H9 (cell line): ENCODE data around the gene MAPK11. TPM values are rescaled to one million over a fixed set of nuclear protein-coding genes. Genes with fewer than 3 reads are reported as not detected.

Experiments used
- DNase-seq: peaks from one replicate; pipeline ENCODE4 v3.0.0-alpha.2; 2017
- H2AFZ ChIP-seq: one replicate; pipeline ENCODE4 v1.6.1; 2013; ENCODE audit warnings: mild to moderate bottlenecking, low read length, control low read depth, moderate library complexity
- H2AK5ac ChIP-seq: 2 replicates; pipeline ENCODE4 v1.6.1; 2013; ENCODE audit warnings: low read length, control low read depth, mixed read lengths; ENCODE audit not compliant: insufficient read length
- H2BK120ac ChIP-seq: one replicate; pipeline ENCODE4 v1.6.1; 2013; ENCODE audit warnings: low read depth, mild to moderate bottlenecking, low read length, control low read depth, inconsistent platforms; ENCODE audit not compliant: poor library complexity, severe bottlenecking
- H2BK12ac ChIP-seq: 2 replicates; pipeline ENCODE4 v1.6.1; 2013; ENCODE audit warnings: low read length, control low read depth, mixed read lengths, low read depth; ENCODE audit not compliant: insufficient read length
- H2BK15ac ChIP-seq: 2 replicates; pipeline ENCODE4 v1.6.1; 2013; ENCODE audit warnings: low read depth, low read length, control low read depth
- H2BK20ac ChIP-seq: one replicate; pipeline ENCODE4 v1.6.1; 2013; ENCODE audit warnings: low read depth, mild to moderate bottlenecking, low read length, control low read depth, inconsistent platforms; ENCODE audit not compliant: poor library complexity, severe bottlenecking
- H2BK5ac ChIP-seq: 2 replicates; pipeline ENCODE4 v1.6.1; 2013; ENCODE audit warnings: low read length, control low read depth, mixed read lengths; ENCODE audit not compliant: insufficient read length
- H3K14ac ChIP-seq: 2 replicates; pipeline ENCODE4 v1.6.1; 2013; ENCODE audit warnings: low read length, control low read depth; ENCODE audit not compliant: insufficient read depth
- H3K18ac ChIP-seq: 2 replicates; pipeline ENCODE4 v1.6.1; 2013; ENCODE audit warnings: low read depth, mild to moderate bottlenecking, mixed read lengths, low read length, control low read depth; ENCODE audit not compliant: insufficient read length
- H3K23ac ChIP-seq: 2 replicates; pipeline ENCODE4 v1.6.1; 2013; ENCODE audit warnings: low read length, control low read depth, mixed read lengths, low read depth; ENCODE audit not compliant: insufficient read length
- H3K23me2 ChIP-seq: 2 replicates; pipeline ENCODE4 v1.6.1; 2013; ENCODE audit warnings: low read depth, mild to moderate bottlenecking, mixed read lengths, low read length, control low read depth; ENCODE audit not compliant: insufficient read length, poor library complexity, severe bottlenecking
- H3K27ac ChIP-seq: 2 replicates; pipeline ENCODE4 v1.5.1; 2013; ENCODE audit warnings: low read length, control low read depth, mixed read lengths, low read depth; ENCODE audit not compliant: insufficient read length
- H3K27me3 ChIP-seq: 2 replicates; pipeline ENCODE4 v1.6.1; 2013; ENCODE audit warnings: low read length, control low read depth, inconsistent platforms; ENCODE audit not compliant: insufficient read depth
- H3K4ac ChIP-seq: 2 replicates; pipeline ENCODE4 v1.6.1; 2013; ENCODE audit warnings: low read depth, mild to moderate bottlenecking, control low read depth, inconsistent platforms, low read length, moderate library complexity
- H3K4me1 ChIP-seq: 2 replicates; pipeline ENCODE4 v1.6.1; 2013; ENCODE audit warnings: low read length, control low read depth, inconsistent platforms; ENCODE audit not compliant: insufficient read depth
- H3K4me2 ChIP-seq: 2 replicates; pipeline ENCODE4 v1.6.1; 2013; ENCODE audit warnings: low read length, control low read depth, mixed read lengths; ENCODE audit not compliant: insufficient read length, insufficient read depth
- H3K56ac ChIP-seq: 2 replicates; pipeline ENCODE4 v1.6.1; 2013; ENCODE audit warnings: low read depth, mild to moderate bottlenecking, mixed read lengths, low read length, control low read depth; ENCODE audit not compliant: insufficient read length
- H3K79me1 ChIP-seq: 2 replicates; pipeline ENCODE4 v1.6.1; 2013; ENCODE audit warnings: low read depth, mild to moderate bottlenecking, moderate library complexity, low read length, control low read depth, inconsistent platforms; ENCODE audit not compliant: insufficient read depth, poor library complexity, severe bottlenecking
- H3K79me2 ChIP-seq: 2 replicates; pipeline ENCODE4 v1.6.1; 2013; ENCODE audit warnings: low read length, control low read depth, inconsistent platforms; ENCODE audit not compliant: insufficient read depth
- H3K9ac ChIP-seq: 2 replicates; pipeline ENCODE4 v1.6.1; 2013; ENCODE audit warnings: low read length, control low read depth, mixed read lengths; ENCODE audit not compliant: insufficient read length; ENCODE audit errors: extremely low read depth
- H3K9me3 ChIP-seq: one replicate; pipeline ENCODE4 v1.6.1; 2013; ENCODE audit warnings: low read depth, low read length, inconsistent platforms; ENCODE audit not compliant: control insufficient read depth
- H3T11ph ChIP-seq: one replicate; pipeline ENCODE4 v1.6.1; 2013; ENCODE audit warnings: mild to moderate bottlenecking, low read length, control low read depth, inconsistent platforms
- H4K20me1 ChIP-seq: one replicate; pipeline ENCODE4 v1.6.1; 2013; ENCODE audit not compliant: control insufficient read depth, insufficient read length, insufficient read depth
- H4K5ac ChIP-seq: 2 replicates; pipeline ENCODE4 v1.6.1; 2013; ENCODE audit warnings: low read depth, mild to moderate bottlenecking, mixed read lengths, low read length, control low read depth; ENCODE audit not compliant: insufficient read length
- H4K8ac ChIP-seq: replicated peaks from 2 replicates; pipeline ENCODE4 v1.6.1; 2013; ENCODE audit warnings: low read length, control low read depth, mixed read lengths, low read depth; ENCODE audit not compliant: insufficient read length
- H4K91ac ChIP-seq: 2 replicates; pipeline ENCODE4 v1.6.1; 2013; ENCODE audit warnings: low read depth, mild to moderate bottlenecking, moderate library complexity, mixed read lengths, low read length, control low read depth; ENCODE audit not compliant: insufficient read length
- H3K27ac Mint-ChIP-seq, 3 experiments: 2 replicates in 2 of 3; 3 replicates in 1 of 3; pipeline ENCODE4 v1.8.0; 2020 to 2021; ENCODE audit warnings: mixed read lengths in 3 of 3, mild to moderate bottlenecking in 1 of 3, moderate library complexity in 1 of 3
- H3K27me3 Mint-ChIP-seq: 2 replicates; pipeline ENCODE4 v1.8.0; 2021; ENCODE audit warnings: low read depth, mild to moderate bottlenecking, moderate library complexity, mixed read lengths
- H3K36me3 Mint-ChIP-seq, 3 experiments: 2 replicates in 2 of 3; 3 replicates in 1 of 3; pipeline ENCODE4 v1.8.0; 2020 to 2021; ENCODE audit warnings: low read depth in 3 of 3, mixed read lengths in 3 of 3; ENCODE audit not compliant: insufficient read depth in 1 of 3
- H3K4me1 Mint-ChIP-seq, 2 experiments: 2 replicates each; pipeline ENCODE4 v1.8.0; 2020; ENCODE audit warnings: mixed read lengths in 2 of 2
- H3K4me3 Mint-ChIP-seq, 2 experiments: 2 replicates in 1 of 2; 3 replicates in 1 of 2; pipeline ENCODE4 v1.8.0; 2020 to 2021; ENCODE audit warnings: mild to moderate bottlenecking in 2 of 2, mixed read lengths in 2 of 2, moderate library complexity in 1 of 2
- H3K9me3 Mint-ChIP-seq, 2 experiments: 2 replicates in 1 of 2; 3 replicates in 1 of 2; pipeline ENCODE4 v1.8.0; 2020; ENCODE audit warnings: mild to moderate bottlenecking in 2 of 2, mixed read lengths in 2 of 2, moderate library complexity in 1 of 2
- CTCF ChIP-seq: fragments of 200-600 bp; sonication (generic); conservative IDR thresholded peaks from 3 replicates; pipeline ENCODE4 v1.8.0; 2021; ENCODE audit warnings: antibody characterized with exemption, mild to moderate bottlenecking
- WGBS: extraction: QIAGEN DNeasy Blood & Tissue Kit; methylation state at CpG from one replicate; pipeline ENCODE4 v1.1.7; 2013; ENCODE audit warnings: missing lambda C conversion rate, low lambda C conversion rate, mixed read lengths; ENCODE audit not compliant: insufficient read length; ENCODE audit errors: extremely low coverage; 5-methylcytosine and 5-hydroxymethylcytosine counted together
- total RNA-seq: library from RNA; stranded (reverse); gene quantifications from 2 replicates; pipeline ENCODE4 v1.2.1, GENCODE V29; 2021

MAPK11 gene
- total RNA-seq, 1 experiment from 2014 or later: 1.5 TPM

GRCh38 chr22:50314455-50315288 is 44.5 kb upstream of the MAPK11 start:
- H3K9me3 Mint-ChIP-seq: no peaks in the 10 kb centered on the region
- H3K4me2 ChIP-seq: no peak overlapping the region
- peaks cover 2% of the 10 kb centered on the region for H4K20me1 ChIP-seq
- no peaks in the 10 kb centered on the region for H3K4me1 ChIP-seq
- no peaks in the 10 kb centered on the region for H3K79me1 ChIP-seq
- H4K5ac ChIP-seq: no peak overlapping the region
- no peak overlapping the region for H2BK20ac ChIP-seq
- no peaks in the 10 kb centered on the region for H3K9me3 ChIP-seq
- no peak overlapping the region for H4K8ac ChIP-seq
- peaks cover 6 to 7% of the 10 kb centered on the region in 2 experiments for H3K4me1 Mint-ChIP-seq
- H2AFZ ChIP-seq: no peak overlapping the region
- WGBS: no CpG with 5 or more reads among the region's 33 CpGs
- H3K9ac ChIP-seq: no peak overlapping the region
- H2BK5ac ChIP-seq: no peak overlapping the region
- H2AK5ac ChIP-seq: no peak overlapping the region
- H4K91ac ChIP-seq: no peak overlapping the region
- no peak overlapping the region for H3K23ac ChIP-seq
- peaks cover 5% of the 10 kb centered on the region for H3K27me3 Mint-ChIP-seq
- H3K4me3 Mint-ChIP-seq: no peak overlapping the region; a peak in 1 of 5 replicates
- no peak overlapping the region for H3T11ph ChIP-seq
- H3K27me3 ChIP-seq: no peaks in the 10 kb centered on the region
- H3K79me2 ChIP-seq: no peaks in the 10 kb centered on the region
- peak overlapping the region in 1 of 3 experiments; percentile 16; a peak in 2 of 7 replicates for H3K27ac Mint-ChIP-seq
- H3K18ac ChIP-seq: no peak overlapping the region
- no peaks in the 10 kb centered on the region; a peak in 1 of 7 replicates for H3K36me3 Mint-ChIP-seq
- H2BK12ac ChIP-seq: no peak overlapping the region
- no peak overlapping the region for H2BK120ac ChIP-seq
- H3K23me2 ChIP-seq: no peaks in the 10 kb centered on the region
- no peak overlapping the region for H3K56ac ChIP-seq
- peak; percentile 61 for DNase-seq
- H2BK15ac ChIP-seq: no peak overlapping the region
- H3K4ac ChIP-seq: no peak overlapping the region
- no peak overlapping the region for H3K27ac ChIP-seq
- TF ChIP-seq CTCF: no peak
- no peak overlapping the region; the same call in 1 of the 2 replicates for H3K14ac ChIP-seq
